GM10847 (cell line): ENCODE data around the gene KCNQ1.

ENCODE experiments used
- POLR2A ChIP-seq: IDR thresholded peaks from 2 replicates; pipeline ENCODE4 v1.6.1; 2011; ENCODE audit not compliant: insufficient read length; ENCODE audit errors: extremely low read depth

KCNQ1 gene

DNA sequence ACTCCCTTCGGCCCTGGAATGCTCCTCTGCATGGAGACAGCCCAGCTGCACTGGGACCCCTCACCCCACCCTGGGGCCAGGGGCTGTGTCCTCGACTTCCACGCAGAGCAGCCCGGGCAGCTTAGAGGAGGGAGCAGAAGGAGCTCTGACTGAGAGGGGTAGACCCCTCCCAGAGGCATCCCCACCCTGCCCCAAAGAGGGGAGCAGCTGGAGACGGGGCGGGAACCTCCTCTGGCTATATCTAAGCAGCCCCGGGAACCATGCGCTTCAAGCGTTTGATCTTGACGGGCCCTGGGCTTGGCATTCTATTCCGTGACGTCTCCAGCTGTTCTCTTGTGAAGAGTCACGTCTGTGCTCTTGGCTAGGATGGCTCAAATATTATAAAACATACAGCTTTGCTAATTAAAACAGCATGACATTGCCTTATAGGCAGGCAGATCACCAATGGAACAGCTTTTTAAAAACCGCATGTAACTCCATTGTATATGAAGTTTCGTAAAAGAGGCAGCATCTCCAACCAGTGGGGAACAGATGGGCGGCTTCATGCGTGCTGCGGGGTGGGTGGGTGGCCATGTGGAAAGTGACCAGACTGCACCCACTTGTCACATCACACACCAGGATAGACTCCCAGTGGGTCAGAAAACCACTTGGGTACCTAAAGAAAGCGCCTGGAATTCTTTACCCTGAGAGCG is 7.7 kb downstream of the KCNQ1 start:
- TF ChIP-seq POLR2A: no peak

DNA sequence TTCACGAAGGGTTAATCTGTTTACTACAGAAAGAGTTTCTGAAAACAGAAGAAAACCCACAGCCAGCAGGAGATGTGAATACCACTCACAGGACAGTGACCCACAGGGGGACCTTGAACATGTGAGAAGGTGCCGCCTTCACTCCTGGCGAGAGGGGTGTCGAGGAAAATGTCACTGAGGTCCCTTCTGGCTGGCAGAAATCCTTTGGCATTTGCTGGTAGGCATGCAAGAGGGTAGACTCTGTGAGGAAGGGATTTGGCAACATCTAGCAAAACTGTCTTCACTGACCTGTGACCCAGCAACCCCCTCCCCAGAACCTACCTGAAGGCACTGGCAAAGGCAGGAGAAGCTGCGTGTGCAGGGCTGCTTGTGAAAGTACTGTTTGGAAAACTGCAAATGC is 8.6 kb downstream of the KCNQ1 start:
- no peak for TF ChIP-seq POLR2A

DNA sequence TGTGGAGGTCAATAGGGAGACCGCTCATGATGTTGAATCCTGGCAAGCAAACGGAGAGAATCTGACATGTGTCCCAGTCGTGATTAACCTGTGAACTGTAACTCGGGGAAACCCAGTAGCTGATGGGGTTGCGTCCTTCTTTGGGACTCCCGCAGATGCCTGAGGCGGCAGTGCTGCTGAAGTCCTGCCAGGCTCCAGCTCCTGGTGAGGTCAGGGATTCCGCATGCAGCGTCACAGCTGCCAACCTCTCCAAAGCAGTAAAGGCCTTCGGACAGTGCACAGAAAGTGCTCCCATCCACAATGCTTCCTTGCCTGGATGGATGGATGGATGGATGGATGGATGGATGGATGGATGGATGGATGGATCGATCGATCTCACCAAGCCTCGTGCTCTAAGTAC is 13.5 kb downstream of the KCNQ1 start:
- no peak for TF ChIP-seq POLR2A

DNA sequence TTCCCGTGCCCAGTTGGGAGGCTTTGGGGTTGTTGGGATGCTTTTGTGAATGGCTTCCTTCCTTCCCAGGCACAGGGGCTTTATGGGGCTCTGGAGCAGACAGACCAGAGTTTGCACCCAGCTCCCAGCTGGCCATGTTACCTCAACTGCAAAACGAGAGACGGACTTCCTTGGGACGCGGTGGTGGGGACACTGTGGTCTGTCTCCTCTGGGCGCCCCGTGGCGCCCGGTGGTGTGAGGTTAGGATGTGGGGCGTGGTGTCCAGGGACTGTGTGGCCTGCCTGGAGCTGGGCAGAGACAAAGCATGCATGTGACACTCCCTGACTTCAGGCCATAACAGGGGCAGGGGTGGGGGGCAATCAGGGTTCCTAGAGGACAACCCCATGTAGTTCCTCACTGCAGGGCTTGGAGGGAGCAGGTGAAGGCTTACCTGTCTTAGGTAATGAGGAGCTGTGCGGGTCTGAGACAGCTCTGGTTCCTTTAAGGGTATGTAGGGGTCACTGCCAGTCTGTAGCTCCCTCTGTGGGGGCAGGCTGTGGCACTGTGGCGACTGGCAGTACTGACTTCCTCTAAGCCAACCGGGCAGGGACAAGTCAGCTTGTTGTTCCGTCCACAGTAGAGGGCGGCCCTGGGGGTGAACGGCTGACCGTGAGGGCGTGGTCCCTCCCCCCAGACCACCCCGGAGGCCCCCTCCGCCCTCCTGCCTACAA is 14.4 kb downstream of the KCNQ1 start:
- no peak for TF ChIP-seq POLR2A

DNA sequence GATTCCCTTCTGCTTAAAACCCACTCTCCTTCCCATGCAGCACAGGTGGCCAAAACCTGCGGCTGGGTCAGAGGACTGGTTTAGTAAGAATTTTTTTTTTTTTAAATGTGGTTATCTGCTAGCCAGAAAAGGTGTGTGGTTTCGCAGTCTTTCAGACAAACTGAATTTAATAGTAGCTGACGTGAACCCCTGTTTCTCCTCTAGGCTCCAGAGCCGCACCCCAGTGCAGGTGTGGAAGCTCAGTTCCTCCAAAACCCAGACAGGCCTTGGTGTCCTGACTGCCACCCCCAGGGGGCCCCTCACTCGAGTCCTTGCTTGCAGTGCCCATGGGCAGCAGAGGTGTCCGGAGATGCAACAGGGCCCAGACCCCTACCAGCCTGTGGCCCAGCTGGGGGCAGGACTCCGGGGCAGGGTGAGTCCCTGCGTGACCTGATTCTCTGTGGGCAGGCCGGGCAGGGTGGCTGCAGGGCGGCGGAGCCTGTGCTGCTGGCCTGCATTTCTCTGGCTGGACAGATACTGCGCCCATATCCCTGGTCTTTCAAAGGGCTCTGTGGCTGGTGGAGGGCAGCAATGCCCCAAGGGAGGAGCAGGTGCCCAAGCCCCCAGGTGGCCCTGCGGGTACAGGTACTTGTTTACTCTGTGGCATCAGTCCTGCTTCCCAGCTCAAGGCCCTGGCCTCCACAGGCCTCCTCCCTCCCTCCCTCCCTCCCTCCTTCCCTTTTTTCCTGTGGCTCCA is 15.2 kb downstream of the KCNQ1 start:
- no peak for TF ChIP-seq POLR2A

DNA sequence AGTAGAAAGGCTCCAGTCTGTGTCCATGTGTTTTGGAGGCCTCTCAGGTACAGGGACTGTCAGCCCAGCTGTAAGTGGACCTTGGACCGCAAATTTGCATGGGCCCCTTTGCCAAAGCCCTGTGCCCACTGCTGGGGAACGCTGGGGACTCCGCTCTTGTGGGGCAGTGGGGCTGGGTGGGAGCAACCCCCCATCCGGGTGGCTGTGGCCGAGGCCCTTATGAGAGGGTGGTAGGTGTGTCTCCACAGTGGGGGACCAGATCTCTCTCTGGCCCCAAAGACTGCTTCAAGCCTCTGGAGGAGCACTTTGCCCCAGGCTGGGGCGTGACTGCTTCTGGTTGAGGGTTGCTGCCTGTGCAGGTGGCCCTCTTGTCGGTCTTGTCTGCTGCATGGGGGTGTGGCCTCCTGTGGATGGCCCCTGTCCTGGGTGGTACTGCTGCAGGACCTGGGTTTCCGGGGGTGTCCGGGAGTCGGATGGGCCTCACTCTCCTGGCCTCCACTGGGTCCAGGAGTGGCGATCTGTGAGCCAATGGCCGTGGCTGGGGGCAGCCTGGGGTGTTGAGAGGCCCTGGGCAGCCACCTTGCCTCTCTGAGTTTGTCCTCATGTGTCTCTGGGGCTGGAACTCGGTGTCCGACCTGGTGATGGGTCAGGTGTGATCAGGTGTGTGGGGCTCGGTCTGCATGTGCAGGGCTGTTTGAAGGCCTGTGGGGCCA is 15.9 kb downstream of the KCNQ1 start:
- no peak for TF ChIP-seq POLR2A

DNA sequence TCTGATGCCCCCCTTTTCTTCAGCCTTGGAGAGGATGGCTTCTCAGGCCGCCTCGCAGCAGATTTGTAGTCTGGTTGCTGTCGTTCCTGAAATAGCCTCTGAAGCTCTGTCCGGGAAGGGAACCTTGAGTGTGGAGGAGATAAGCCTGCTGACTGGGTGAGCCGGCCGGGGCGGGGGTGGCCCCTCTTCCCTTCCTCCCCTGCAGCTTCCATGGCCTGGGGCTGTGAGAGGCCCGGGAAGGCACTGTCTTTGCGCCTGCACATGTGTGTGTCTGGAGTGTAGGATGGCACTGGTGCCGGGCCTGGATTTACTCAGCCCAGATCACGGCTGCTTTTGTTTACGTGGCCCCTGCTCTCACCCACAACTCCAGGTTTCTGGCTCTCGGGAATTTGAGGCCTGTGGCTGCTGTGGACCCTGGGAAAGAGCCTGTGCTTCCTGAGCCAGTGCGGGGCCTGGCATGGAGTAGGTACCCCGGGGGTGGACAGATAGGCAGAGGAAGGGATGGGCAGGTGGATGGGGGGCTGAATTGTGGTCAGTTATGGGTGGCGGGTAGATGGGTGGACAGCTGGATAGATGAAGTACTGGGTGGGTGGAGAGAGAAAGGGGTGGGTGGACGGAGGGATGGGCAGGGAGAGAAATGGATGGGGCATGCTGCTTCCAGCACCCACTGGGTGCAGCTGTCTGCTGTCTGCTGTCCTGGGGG is 16.6 kb downstream of the KCNQ1 start:
- no peak for TF ChIP-seq POLR2A

DNA sequence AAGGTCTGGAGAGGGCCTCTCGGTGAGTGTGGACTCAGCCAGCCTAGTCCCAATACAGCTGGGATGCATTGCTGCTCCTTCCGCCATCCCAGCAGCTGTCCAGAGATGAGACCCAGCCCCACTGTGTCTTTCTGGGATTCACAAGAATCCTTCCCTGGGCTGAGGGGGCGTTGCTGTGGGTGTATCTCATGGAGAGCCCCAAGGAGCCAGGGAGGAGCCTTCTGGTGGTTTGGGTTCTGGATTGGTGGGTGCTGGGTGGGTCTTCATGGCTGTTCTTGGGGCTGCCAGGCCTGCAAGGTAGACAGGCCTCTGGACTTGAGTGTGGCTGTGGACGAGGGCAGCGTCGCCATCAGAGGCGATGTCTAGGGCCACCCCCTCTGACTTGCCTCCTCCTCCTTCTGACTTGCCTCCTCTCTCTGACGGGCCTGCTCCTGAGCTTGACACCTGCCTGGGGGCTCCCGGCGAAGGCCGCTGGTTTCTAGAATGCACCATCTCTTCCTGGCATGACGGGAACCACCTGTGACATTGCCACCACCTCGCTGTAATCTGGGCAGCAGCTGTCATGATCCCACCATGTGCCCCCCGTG is 17.2 kb downstream of the KCNQ1 start:
- TF ChIP-seq POLR2A: no peak

DNA sequence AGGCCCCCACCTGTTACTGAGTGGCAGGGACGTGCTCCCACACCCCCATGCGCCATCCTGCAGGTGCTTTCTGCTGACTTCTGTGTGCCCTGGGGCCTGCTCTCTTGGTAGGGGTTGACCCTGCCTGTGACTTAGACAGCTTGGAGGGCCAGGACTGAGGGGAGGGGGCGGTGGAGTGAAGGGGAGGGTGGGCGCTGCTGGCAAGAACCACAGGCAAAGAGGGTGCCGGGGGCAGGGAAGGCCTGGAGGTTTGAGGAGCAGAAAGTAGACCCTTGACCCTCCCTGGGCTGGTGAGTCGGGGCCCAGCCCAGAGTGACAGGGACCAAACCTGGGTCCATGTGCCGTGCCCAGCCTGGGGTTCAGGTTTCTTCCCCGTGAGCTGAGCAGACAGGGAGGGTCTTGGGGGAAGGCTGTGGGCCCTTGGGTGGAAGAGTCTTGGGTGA is 17.8 kb downstream of the KCNQ1 start:
- TF ChIP-seq POLR2A: no peak

DNA sequence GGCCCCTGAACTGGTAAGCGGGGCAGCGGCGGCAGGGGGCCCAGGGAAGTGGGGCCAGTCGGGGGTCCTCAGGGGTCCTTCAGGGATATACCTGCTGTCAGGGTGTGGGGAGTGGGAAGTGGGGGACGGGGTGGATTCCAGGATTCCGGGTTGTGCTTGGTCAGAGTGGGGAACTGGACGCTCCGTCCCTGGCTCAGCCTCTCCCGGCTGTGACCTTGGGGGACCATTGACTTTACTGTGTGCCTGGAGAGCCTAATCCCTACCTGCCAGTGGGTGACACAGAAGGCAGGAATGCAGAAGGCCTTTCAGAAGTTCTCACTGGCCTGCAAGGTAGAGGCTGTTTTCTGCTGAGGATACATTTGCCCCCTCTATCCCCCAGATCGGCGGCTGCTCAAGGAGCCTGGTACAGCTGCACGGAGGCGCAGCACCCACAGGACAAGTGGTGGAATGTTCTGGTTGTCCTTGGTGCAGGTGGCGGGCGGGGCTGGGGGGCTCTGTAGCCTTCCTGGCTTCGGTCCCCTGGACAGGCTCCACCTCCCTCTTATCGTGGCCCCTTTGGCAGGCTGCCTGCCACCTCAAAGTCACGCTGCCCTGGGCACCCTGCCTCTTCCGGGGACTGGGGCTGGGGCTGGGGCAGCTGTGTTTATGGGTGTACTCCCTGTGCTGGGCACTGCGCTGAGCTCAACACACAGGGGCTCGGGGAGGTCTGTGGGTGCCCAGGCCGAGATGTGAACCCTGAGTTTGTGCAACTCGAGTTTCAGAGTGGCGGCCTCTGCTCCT is 18.4 kb downstream of the KCNQ1 start:
- TF ChIP-seq POLR2A: no peak

DNA sequence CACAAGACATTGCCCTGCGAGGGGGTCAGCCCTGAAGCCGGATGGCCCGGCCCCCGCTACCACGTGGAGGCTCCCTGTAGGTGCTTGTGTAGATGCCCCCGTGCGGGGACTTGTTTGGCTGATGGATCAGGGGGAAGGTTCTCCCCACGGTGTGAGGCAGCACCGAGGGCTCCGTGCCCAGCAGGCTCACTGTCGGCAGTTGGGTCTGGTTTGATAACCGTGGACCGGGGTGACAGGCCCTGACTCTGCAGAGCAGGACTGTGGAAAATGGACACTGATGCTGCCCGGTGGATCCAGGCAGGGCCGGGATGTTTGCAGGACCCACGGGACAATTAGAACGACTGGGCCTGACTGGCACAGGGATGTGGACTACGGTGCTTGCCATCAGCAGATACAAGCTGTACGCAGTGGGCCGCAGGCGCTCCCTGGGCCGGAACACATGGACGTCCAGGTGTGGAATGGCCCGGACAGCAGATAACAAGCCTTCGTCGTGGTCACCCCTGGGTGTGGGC is 19.0 kb downstream of the KCNQ1 start:
- TF ChIP-seq POLR2A: no peak

DNA sequence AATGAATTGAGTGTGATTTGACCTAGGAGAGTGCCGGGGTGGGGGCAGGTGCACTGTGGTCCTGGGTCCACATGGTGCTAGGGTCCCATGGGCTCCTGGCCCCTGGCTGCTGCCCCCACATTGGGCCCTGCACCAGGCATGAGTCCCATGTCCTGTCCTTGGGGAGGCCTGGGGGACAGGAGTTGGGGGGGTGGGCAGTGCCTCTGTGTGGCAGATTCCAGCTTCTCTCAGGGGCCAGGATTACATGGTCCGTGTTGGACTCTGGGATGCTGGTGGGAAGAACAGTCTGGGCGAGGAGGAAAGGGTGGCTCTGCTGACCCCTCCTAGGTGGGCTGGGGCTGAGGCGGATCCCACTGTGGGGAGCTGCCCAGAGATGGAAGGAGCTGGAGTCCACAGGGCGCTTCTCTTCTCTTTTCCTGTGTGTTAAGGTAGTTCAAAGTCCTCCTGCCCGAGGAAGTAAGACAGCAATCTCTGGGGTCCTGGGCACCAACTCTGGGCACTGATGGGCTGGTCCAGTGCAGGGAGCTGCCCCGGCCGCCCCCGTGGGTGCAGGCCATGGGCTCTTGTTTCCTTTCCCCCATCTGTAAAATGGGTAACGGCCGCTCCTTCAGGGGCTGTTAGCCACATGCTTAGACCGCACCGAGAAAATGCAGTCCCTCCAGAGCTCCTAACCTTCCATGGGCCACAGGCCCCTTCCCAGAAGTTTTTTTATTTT is 19.8 kb downstream of the KCNQ1 start:
- no peak for TF ChIP-seq POLR2A
